Measurements from ENCODE around the gene CT47A1. TPM values are rescaled to one million over a fixed set of nuclear protein-coding genes. Genes with fewer than 3 reads are reported as not detected.
"Not testable (repeated sequence)": the region's sequence is repeated elsewhere in the genome, so short reads cannot be mapped to it uniquely, and the experiment has no call there.

Gene CT47A1
- not detected for total RNA-seq

- H3K9me3 Mint-ChIP-seq; H3K27ac Mint-ChIP-seq; H3K4me3 Mint-ChIP-seq; ATAC-seq (replicated peaks); H3K4me1 Mint-ChIP-seq; H3K27me3 Mint-ChIP-seq; H3K36me3 Mint-ChIP-seq (ENCODE audit: low read depth): not testable (repeated sequence)
Observed at GRCh38 chrX:120985660-120986059, at the start of gene CT47A1. Gene CT47A1 (minus strand): TSS chrX:120985760. CDS start chrX:120985529, 231 bp downstream.

- Mint-ChIP-seq H3K9me3 (no peaks in the 10 kb centered on the region), H3K4me1 (no peaks in the 10 kb centered on the region), H3K27ac (no peak overlapping the region), H3K4me3 (no peak overlapping the region), H3K27me3 (peaks cover 3% of the 10 kb centered on the region), H3K36me3 (ENCODE audit: low read depth) (no peaks in the 10 kb centered on the region)
- no peak for ATAC-seq (replicated peaks)
Observed at GRCh38 chrX:121032531-121032930, 47.0 kb upstream of the CT47A1 start.

- ATAC-seq (replicated peaks) = no peak
- H3K27ac Mint-ChIP-seq = no peak overlapping the region
- H3K4me1 Mint-ChIP-seq = no peaks in the 10 kb centered on the region
- H3K36me3 Mint-ChIP-seq (ENCODE audit: low read depth) = no peaks in the 10 kb centered on the region
- no peaks in the 10 kb centered on the region for H3K9me3 Mint-ChIP-seq
- peaks cover under 1% of the 10 kb centered on the region for H3K27me3 Mint-ChIP-seq
- H3K4me3 Mint-ChIP-seq = no peak overlapping the region
Observed at GRCh38 chrX:121030083-121030482, 44.5 kb upstream of the CT47A1 start.

- Mint-ChIP-seq H3K27me3 (no peaks in the 10 kb centered on the region), H3K4me3 (no peak overlapping the region), H3K36me3 (ENCODE audit: low read depth) (no peaks in the 10 kb centered on the region), H3K4me1 (no peaks in the 10 kb centered on the region), H3K9me3 (no peaks in the 10 kb centered on the region), H3K27ac (no peak overlapping the region)
- no peak for ATAC-seq (replicated peaks)
Observed at GRCh38 chrX:121028419-121028818, 42.9 kb upstream of the CT47A1 start.

- Mint-ChIP-seq H3K4me3 (no peak overlapping the region), H3K9me3 (no peaks in the 10 kb centered on the region), H3K27me3 (peaks cover 6% of the 10 kb centered on the region), H3K36me3 (ENCODE audit: low read depth) (no peaks in the 10 kb centered on the region), H3K4me1 (no peaks in the 10 kb centered on the region), H3K27ac (no peak overlapping the region)
- no peak for ATAC-seq (replicated peaks)
Observed at GRCh38 chrX:121014826-121015225, 29.3 kb upstream of the CT47A1 start.

GRCh38 chrX:121013897-121014455 is 28.4 kb upstream of the CT47A1 start:
- H3K27ac Mint-ChIP-seq = no peak overlapping the region
- no peaks in the 10 kb centered on the region for H3K36me3 Mint-ChIP-seq (ENCODE audit: low read depth)
- peaks cover 6% of the 10 kb centered on the region for H3K27me3 Mint-ChIP-seq
- ATAC-seq (replicated peaks) = no peak
- H3K9me3 Mint-ChIP-seq = no peaks in the 10 kb centered on the region
- no peaks in the 10 kb centered on the region for H3K4me1 Mint-ChIP-seq
- H3K4me3 Mint-ChIP-seq = no peak overlapping the region

- H3K36me3 Mint-ChIP-seq (ENCODE audit: low read depth) = no peaks in the 10 kb centered on the region
- no peak overlapping the region for H3K27ac Mint-ChIP-seq
- ATAC-seq (replicated peaks) = no peak
- H3K4me3 Mint-ChIP-seq = no peak overlapping the region
- H3K4me1 Mint-ChIP-seq = no peaks in the 10 kb centered on the region
- H3K9me3 Mint-ChIP-seq = no peaks in the 10 kb centered on the region
- H3K27me3 Mint-ChIP-seq = peaks cover 9% of the 10 kb centered on the region
Observed at GRCh38 chrX:121011254-121011653, 25.7 kb upstream of the CT47A1 start.

GRCh38 chrX:121010218-121010617 is 24.7 kb upstream of the CT47A1 start:
- H3K9me3 Mint-ChIP-seq = no peaks in the 10 kb centered on the region
- no peaks in the 10 kb centered on the region for H3K4me1 Mint-ChIP-seq
- peaks cover 9% of the 10 kb centered on the region for H3K27me3 Mint-ChIP-seq
- no peak overlapping the region for H3K27ac Mint-ChIP-seq
- no peak overlapping the region for H3K4me3 Mint-ChIP-seq
- H3K36me3 Mint-ChIP-seq (ENCODE audit: low read depth) = no peaks in the 10 kb centered on the region
- no peak for ATAC-seq (replicated peaks)

- peaks cover 9% of the 10 kb centered on the region for H3K27me3 Mint-ChIP-seq
- H3K4me1 Mint-ChIP-seq = no peaks in the 10 kb centered on the region
- no peak overlapping the region for H3K4me3 Mint-ChIP-seq
- no peak for ATAC-seq (replicated peaks)
- H3K27ac Mint-ChIP-seq = no peak overlapping the region
- H3K36me3 Mint-ChIP-seq (ENCODE audit: low read depth) = no peaks in the 10 kb centered on the region
- no peaks in the 10 kb centered on the region for H3K9me3 Mint-ChIP-seq
Observed at GRCh38 chrX:121009764-121010163, 24.2 kb upstream of the CT47A1 start.

GRCh38 chrX:121008920-121009319 is 23.4 kb upstream of the CT47A1 start:
- Mint-ChIP-seq H3K27me3 (peaks cover 9% of the 10 kb centered on the region), H3K27ac (no peak overlapping the region), H3K4me1 (no peaks in the 10 kb centered on the region), H3K9me3 (no peaks in the 10 kb centered on the region), H3K36me3 (ENCODE audit: low read depth) (no peaks in the 10 kb centered on the region), H3K4me3 (no peak overlapping the region)
- no peak for ATAC-seq (replicated peaks)

- Mint-ChIP-seq H3K4me1 (no peaks in the 10 kb centered on the region), H3K27me3 (no peaks in the 10 kb centered on the region), H3K36me3 (ENCODE audit: low read depth) (no peaks in the 10 kb centered on the region), H3K4me3 (no peak overlapping the region), H3K9me3 (no peaks in the 10 kb centered on the region), H3K27ac (no peak overlapping the region)
- ATAC-seq (replicated peaks) = no peak
Observed at GRCh38 chrX:121000589-121000988, 15.0 kb upstream of the CT47A1 start.

- Mint-ChIP-seq H3K9me3 (no peaks in the 10 kb centered on the region), H3K4me1 (no peaks in the 10 kb centered on the region), H3K4me3 (no peak overlapping the region), H3K27me3 (no peaks in the 10 kb centered on the region), H3K27ac (no peak overlapping the region), H3K36me3 (ENCODE audit: low read depth) (no peaks in the 10 kb centered on the region)
- no peak for ATAC-seq (replicated peaks)
Observed at GRCh38 chrX:120999413-120999812, 13.9 kb upstream of the CT47A1 start.

GRCh38 chrX:120956500-120956899 is 29.1 kb downstream of the CT47A1 start, which contains the start of gene CT47A7:
Gene CT47A7 (minus strand): TSS chrX:120956600. CDS start chrX:120956345, 255 bp downstream.
- not testable (repeated sequence) for H3K36me3 Mint-ChIP-seq (ENCODE audit: low read depth); H3K4me3 Mint-ChIP-seq; H3K9me3 Mint-ChIP-seq

More at GRCh38 chrX:120956500-120956899, 29.1 kb downstream of the CT47A1 start, which contains the start of gene CT47A7:
- H3K27ac Mint-ChIP-seq; H3K4me1 Mint-ChIP-seq; ATAC-seq (replicated peaks); H3K27me3 Mint-ChIP-seq: not testable (repeated sequence)

Measured in activated T-helper 17 cell treated with anti-CD3 and anti-CD28 coated beads, Interleukin-2, amount 50 U/mL, for 72 hours (primary cell).